ENCODE results near the gene OR10G6. TPM values are rescaled to one million over a fixed set of nuclear protein-coding genes. Genes with fewer than 3 reads are reported as not detected.

OR10G6 gene
- total and polyA plus RNA-seq, 2 experiments from 2014 or later: not detected

DNA sequence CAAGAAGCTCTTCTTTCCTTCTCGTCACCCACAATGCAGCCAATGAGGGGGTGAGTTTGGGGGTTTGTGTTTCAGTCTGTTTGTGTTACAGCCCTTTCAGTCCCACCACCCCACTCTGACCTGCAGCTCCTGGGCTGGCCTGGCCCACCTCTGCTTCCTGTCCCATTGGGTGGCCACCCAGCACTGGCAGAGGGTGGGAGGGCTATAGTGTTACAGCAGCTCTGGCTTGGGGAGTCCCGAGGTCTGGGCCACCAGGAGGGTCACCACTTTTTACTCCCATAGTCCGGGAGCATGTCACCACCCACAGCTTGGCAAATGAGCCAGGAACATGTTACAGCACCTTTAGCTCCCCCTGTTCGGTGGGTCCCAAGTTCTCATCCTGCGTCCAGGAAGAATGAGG, 15.7 kb downstream of the OR10G6 start:
- H3K27ac ChIP-seq (ENCODE audit: low read depth): no peak overlapping the region
- H4K20me1 ChIP-seq (replicated peaks; ENCODE audit: insufficient read depth): no peaks in the 10 kb centered on the region
- Mint-ChIP-seq H3K27me3 (ENCODE audit: insufficient read depth, low read depth, poor library complexity) (peaks cover 3% of the 10 kb centered on the region), H3K4me3 (no peak overlapping the region), H3K4me1 (peaks cover 5% of the 10 kb centered on the region; the same call in 2 of the 3 replicates), H3K27ac (no peak overlapping the region), H3K9me3 (peaks cover 9% of the 10 kb centered on the region; the same call in 2 of the 3 replicates), H3K36me3 (ENCODE audit: low read depth) (peaks cover 2% of the 10 kb centered on the region; the same call in 2 of the 3 replicates)
- no peak overlapping the region for H3K4me2 ChIP-seq
- no peak for TF ChIP-seq JUNB (IDR thresholded peaks at IDR 0.05; ENCODE audit: unreplicated experiment)
- TF ChIP-seq, protein P1, sequence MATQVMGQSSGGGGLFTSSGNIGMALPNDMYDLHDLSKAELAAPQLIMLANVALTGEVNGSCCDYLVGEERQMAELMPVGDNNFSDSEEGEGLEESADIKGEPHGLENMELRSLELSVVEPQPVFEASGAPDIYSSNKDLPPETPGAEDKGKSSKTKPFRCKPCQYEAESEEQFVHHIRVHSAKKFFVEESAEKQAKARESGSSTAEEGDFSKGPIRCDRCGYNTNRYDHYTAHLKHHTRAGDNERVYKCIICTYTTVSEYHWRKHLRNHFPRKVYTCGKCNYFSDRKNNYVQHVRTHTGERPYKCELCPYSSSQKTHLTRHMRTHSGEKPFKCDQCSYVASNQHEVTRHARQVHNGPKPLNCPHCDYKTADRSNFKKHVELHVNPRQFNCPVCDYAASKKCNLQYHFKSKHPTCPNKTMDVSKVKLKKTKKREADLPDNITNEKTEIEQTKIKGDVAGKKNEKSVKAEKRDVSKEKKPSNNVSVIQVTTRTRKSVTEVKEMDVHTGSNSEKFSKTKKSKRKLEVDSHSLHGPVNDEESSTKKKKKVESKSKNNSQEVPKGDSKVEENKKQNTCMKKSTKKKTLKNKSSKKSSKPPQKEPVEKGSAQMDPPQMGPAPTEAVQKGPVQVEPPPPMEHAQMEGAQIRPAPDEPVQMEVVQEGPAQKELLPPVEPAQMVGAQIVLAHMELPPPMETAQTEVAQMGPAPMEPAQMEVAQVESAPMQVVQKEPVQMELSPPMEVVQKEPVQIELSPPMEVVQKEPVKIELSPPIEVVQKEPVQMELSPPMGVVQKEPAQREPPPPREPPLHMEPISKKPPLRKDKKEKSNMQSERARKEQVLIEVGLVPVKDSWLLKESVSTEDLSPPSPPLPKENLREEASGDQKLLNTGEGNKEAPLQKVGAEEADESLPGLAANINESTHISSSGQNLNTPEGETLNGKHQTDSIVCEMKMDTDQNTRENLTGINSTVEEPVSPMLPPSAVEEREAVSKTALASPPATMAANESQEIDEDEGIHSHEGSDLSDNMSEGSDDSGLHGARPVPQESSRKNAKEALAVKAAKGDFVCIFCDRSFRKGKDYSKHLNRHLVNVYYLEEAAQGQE (IDR thresholded peaks at IDR 0.05; ENCODE audit: unreplicated experiment): no peak
- TF ChIP-seq, protein P2, sequence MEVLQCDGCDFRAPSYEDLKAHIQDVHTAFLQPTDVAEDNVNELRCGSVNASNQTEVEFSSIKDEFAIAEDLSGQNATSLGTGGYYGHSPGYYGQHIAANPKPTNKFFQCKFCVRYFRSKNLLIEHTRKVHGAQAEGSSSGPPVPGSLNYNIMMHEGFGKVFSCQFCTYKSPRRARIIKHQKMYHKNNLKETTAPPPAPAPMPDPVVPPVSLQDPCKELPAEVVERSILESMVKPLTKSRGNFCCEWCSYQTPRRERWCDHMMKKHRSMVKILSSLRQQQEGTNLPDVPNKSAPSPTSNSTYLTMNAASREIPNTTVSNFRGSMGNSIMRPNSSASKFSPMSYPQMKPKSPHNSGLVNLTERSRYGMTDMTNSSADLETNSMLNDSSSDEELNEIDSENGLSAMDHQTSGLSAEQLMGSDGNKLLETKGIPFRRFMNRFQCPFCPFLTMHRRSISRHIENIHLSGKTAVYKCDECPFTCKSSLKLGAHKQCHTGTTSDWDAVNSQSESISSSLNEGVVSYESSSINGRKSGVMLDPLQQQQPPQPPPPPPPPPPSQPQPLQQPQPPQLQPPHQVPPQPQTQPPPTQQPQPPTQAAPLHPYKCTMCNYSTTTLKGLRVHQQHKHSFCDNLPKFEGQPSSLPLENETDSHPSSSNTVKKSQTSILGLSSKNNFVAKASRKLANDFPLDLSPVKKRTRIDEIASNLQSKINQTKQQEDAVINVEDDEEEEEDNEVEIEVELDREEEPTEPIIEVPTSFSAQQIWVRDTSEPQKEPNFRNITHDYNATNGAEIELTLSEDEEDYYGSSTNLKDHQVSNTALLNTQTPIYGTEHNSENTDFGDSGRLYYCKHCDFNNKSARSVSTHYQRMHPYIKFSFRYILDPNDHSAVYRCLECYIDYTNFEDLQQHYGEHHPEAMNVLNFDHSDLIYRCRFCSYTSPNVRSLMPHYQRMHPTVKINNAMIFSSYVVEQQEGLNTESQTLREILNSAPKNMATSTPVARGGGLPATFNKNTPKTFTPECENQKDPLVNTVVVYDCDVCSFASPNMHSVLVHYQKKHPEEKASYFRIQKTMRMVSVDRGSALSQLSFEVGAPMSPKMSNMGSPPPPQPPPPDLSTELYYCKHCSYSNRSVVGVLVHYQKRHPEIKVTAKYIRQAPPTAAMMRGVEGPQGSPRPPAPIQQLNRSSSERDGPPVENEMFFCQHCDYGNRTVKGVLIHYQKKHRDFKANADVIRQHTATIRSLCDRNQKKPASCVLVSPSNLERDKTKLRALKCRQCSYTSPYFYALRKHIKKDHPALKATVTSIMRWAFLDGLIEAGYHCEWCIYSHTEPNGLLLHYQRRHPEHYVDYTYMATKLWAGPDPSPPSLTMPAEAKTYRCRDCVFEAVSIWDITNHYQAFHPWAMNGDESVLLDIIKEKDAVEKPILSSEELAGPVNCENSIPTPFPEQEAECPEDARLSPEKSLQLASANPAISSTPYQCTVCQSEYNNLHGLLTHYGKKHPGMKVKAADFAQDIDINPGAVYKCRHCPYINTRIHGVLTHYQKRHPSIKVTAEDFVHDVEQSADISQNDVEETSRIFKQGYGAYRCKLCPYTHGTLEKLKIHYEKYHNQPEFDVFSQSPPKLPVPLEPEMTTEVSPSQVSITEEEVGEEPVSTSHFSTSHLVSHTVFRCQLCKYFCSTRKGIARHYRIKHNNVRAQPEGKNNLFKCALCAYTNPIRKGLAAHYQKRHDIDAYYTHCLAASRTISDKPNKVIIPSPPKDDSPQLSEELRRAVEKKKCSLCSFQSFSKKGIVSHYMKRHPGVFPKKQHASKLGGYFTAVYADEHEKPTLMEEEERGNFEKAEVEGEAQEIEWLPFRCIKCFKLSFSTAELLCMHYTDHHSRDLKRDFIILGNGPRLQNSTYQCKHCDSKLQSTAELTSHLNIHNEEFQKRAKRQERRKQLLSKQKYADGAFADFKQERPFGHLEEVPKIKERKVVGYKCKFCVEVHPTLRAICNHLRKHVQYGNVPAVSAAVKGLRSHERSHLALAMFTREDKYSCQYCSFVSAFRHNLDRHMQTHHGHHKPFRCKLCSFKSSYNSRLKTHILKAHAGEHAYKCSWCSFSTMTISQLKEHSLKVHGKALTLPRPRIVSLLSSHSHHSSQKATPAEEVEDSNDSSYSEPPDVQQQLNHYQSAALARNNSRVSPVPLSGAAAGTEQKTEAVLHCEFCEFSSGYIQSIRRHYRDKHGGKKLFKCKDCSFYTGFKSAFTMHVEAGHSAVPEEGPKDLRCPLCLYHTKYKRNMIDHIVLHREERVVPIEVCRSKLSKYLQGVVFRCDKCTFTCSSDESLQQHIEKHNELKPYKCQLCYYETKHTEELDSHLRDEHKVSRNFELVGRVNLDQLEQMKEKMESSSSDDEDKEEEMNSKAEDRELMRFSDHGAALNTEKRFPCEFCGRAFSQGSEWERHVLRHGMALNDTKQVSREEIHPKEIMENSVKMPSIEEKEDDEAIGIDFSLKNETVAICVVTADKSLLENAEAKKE (CRISPR knock-in tag; IDR thresholded peaks at IDR 0.05): no peak
- TF ChIP-seq, protein P3, sequence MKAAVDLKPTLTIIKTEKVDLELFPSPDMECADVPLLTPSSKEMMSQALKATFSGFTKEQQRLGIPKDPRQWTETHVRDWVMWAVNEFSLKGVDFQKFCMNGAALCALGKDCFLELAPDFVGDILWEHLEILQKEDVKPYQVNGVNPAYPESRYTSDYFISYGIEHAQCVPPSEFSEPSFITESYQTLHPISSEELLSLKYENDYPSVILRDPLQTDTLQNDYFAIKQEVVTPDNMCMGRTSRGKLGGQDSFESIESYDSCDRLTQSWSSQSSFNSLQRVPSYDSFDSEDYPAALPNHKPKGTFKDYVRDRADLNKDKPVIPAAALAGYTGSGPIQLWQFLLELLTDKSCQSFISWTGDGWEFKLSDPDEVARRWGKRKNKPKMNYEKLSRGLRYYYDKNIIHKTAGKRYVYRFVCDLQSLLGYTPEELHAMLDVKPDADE (IDR thresholded peaks at IDR 0.05): no peak
- no peaks in the 10 kb centered on the region for H3K27me3 ChIP-seq (ENCODE audit: insufficient read depth)
- DNase-seq (ENCODE audit: low spot score) (no peak), ATAC-seq (no peak)
- peaks cover 9% of the 10 kb centered on the region; the same call in 1 of the 2 replicates for H3K9me2 ChIP-seq (ENCODE audit: insufficient read depth)
- H2AFZ ChIP-seq: no peak overlapping the region
- H3K4me1 ChIP-seq (ENCODE audit: insufficient read depth): no peaks in the 10 kb centered on the region; the same call in 1 of the 2 replicates
- no peak overlapping the region for H3K4me3 ChIP-seq
- no peaks in the 10 kb centered on the region for H3K79me2 ChIP-seq (replicated peaks; ENCODE audit: insufficient read depth)
- H3F3A ChIP-seq (replicated peaks; ENCODE audit: low read depth): no peaks in the 10 kb centered on the region
- no peaks in the 10 kb centered on the region for H3K36me3 ChIP-seq (ENCODE audit: insufficient read depth)
